T-helper 1 cell (primary cell): Measurements from ENCODE around the gene SLC6A20.
"Not testable (repeated sequence)": the region's sequence is repeated elsewhere in the genome, so short reads cannot be mapped to it uniquely, and the experiment has no call there.

Experiments
- DNase-seq, 5 donors: peaks; one replicate each; pipeline ENCODE4 v3.0.0-alpha.2; 2012 to 2020

SLC6A20 gene

GRCh38 chr3:45757141-45757540 is 39.2 kb downstream of the SLC6A20 start:
- DNase-seq, result not testable (repeated sequence)

GRCh38 chr3:45756055-45756454 is 40.3 kb downstream of the SLC6A20 start:
- DNase-seq, result no peak

- DNase-seq, result no peak
Measured at GRCh38 chr3:45754461-45754860, 41.9 kb downstream of the SLC6A20 start.

- no peak for DNase-seq
Measured at GRCh38 chr3:45753095-45753494, 43.2 kb downstream of the SLC6A20 start.

GRCh38 chr3:45751537-45752242 is 44.6 kb downstream of the SLC6A20 start:
- DNase-seq, result no peak

GRCh38 chr3:45749880-45750279 is 46.5 kb downstream of the SLC6A20 start:
- DNase-seq, result no peak

- DNase-seq, result not testable (repeated sequence)
Measured at GRCh38 chr3:45749036-45749600, 47.2 kb downstream of the SLC6A20 start.

- no peak for DNase-seq
Measured at GRCh38 chr3:45748068-45748467, 48.3 kb downstream of the SLC6A20 start.

GRCh38 chr3:45746777-45747622 is 49.3 kb downstream of the SLC6A20 start:
- no peak for DNase-seq

- no peak for DNase-seq
Measured at GRCh38 chr3:45746165-45746776, 50.1 kb downstream of the SLC6A20 start.

- no peak for DNase-seq
Measured at GRCh38 chr3:45742461-45743089, 53.8 kb downstream of the SLC6A20 start.

GRCh38 chr3:45741742-45742460 is 54.4 kb downstream of the SLC6A20 start:
- DNase-seq, result no peak

- no peak for DNase-seq
Measured at GRCh38 chr3:45741247-45741646, 55.1 kb downstream of the SLC6A20 start.

GRCh38 chr3:45739991-45740390 is 56.3 kb downstream of the SLC6A20 start:
- no peak for DNase-seq

GRCh38 chr3:45737234-45737633 is 59.1 kb downstream of the SLC6A20 start:
- DNase-seq, result no peak

- DNase-seq, result no peak
Measured at GRCh38 chr3:45736707-45737106, 59.6 kb downstream of the SLC6A20 start.

- no peak for DNase-seq
Measured at GRCh38 chr3:45730409-45731154, 65.8 kb downstream of the SLC6A20 start.

GRCh38 chr3:45729614-45730013 is 66.7 kb downstream of the SLC6A20 start:
- no peak for DNase-seq

- DNase-seq, result no peak
Measured at GRCh38 chr3:45724911-45725310, 71.4 kb downstream of the SLC6A20 start.

- DNase-seq, result no peak
Measured at GRCh38 chr3:45719655-45720487, 76.5 kb downstream of the SLC6A20 start.
